ENCODE measurements around the gene CBFB. TPM values are rescaled to one million over a fixed set of nuclear protein-coding genes. Genes with fewer than 3 reads are reported as not detected.

CBFB gene
- total and polyA plus RNA-seq, 10 donors = 22.7 to 80.4 (median 58.4) TPM

DNA sequence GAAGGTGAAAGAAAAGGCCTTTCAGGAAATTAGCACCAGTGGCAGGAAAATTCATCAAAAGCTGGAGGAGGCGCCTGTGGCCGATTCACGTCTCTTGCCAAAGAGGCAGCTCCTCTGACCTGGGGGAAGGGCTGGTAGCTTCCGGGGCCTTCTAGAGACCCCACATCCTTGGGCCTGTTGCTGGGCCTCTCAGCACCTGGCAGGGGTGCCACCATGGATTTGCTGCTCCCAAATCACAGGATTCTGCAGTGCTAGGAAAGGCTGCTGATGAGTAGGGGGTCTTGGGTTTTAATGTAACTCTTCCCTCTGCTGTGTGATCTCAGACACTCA, 11.6 kb upstream of the CBFB start:
- DNase-seq = peak; percentile 38
- Histone ChIP-seq H3K4me1 (peaks cover 5 to 26% (median 18%) of the 10 kb centered on the region in 6 donors), H3K36me3 (no peaks in the 10 kb centered on the region), H3K27me3 (replicated peaks in 1 of 7) (peaks cover 0 to 32% (median 8%) of the 10 kb centered on the region in 7 donors), H3K9me3 (no peaks in the 10 kb centered on the region), H3K4me3 (no peak overlapping the region), H3K27ac (no peak overlapping the region)
- 81 to 90% (median 87%) methylated on average over 4 of the region's 4 CpGs for WGBS, 5 donors
- intact Hi-C loops (cut with DNase I; ENCODE audit: low total_unique reads) = no loop called here
- TF ChIP-seq, protein P1, sequence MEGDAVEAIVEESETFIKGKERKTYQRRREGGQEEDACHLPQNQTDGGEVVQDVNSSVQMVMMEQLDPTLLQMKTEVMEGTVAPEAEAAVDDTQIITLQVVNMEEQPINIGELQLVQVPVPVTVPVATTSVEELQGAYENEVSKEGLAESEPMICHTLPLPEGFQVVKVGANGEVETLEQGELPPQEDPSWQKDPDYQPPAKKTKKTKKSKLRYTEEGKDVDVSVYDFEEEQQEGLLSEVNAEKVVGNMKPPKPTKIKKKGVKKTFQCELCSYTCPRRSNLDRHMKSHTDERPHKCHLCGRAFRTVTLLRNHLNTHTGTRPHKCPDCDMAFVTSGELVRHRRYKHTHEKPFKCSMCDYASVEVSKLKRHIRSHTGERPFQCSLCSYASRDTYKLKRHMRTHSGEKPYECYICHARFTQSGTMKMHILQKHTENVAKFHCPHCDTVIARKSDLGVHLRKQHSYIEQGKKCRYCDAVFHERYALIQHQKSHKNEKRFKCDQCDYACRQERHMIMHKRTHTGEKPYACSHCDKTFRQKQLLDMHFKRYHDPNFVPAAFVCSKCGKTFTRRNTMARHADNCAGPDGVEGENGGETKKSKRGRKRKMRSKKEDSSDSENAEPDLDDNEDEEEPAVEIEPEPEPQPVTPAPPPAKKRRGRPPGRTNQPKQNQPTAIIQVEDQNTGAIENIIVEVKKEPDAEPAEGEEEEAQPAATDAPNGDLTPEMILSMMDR (IDR thresholded peaks at IDR 0.05 in 8 of 11, conservative IDR thresholded peaks at IDR 0.05 in 3 of 11) = no peak
- no peak for TF ChIP-seq POLR2A (IDR thresholded peaks at IDR 0.05)
- no peak for TF ChIP-seq POLR2AphosphoS5 (IDR thresholded peaks at IDR 0.05)

DNA sequence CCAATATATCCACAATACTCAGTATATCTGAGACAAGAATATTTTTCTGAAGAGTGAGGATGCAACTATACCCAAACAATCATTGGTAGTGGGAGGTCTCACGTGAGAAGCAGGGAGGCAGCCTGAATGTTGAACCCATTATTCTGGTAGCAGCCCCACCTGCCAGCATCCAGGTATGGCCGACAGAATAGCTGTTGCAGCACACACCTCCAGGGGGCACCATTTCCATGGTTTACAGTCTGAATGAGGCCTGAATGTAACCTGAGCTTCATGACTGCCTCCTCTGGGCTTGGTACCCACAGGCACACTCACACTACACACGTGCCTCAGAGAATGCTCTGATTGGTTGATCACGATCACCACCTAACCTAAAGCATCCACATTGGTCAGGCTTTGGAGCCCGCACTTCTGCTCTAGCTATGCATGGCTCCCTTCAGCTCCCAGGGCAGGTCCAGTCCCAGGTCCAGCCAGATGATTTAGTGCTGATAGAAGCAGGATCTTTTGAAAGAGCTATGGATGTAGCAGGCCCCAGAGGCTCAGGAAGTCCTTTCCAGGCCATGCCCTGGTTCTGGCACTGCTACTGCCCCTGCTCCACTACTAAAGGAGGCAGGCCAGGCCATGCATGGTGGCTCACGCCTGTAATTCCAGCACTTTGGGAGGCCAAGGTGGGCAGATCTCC, 11.0 kb upstream of the CBFB start:
- peak; percentile 86 for DNase-seq
- Histone ChIP-seq H3K27ac (no peak overlapping the region), H3K36me3 (no peaks in the 10 kb centered on the region), H3K9me3 (no peaks in the 10 kb centered on the region), H3K4me3 (no peak overlapping the region), H3K4me1 (peaks cover 5 to 24% (median 18%) of the 10 kb centered on the region in 6 donors), H3K27me3 (replicated peaks in 1 of 7) (peaks cover 0 to 27% (median 8%) of the 10 kb centered on the region in 7 donors)
- intact Hi-C loops (cut with DNase I; ENCODE audit: low total_unique reads) = no loop called here
- 27 to 51% (median 34%) methylated on average over 4 to 6 of the region's 6 CpGs for whole genome bisulfite sequencing, 5 donors
- no peak for TF ChIP-seq POLR2A (IDR thresholded peaks at IDR 0.05)
- no peak for TF ChIP-seq POLR2AphosphoS5 (IDR thresholded peaks at IDR 0.05)
- TF ChIP-seq, protein P1 (IDR thresholded peaks at IDR 0.05 in 8 of 11, conservative IDR thresholded peaks at IDR 0.05 in 3 of 11) = peak; percentile 46 to 84 (median 72)

GRCh38 chr16:67019171-67019570, 9.8 kb upstream of the CBFB start:
- Histone ChIP-seq H3K9me3 (no peaks in the 10 kb centered on the region), H3K4me3 (no peak overlapping the region), H3K27me3 (replicated peaks in 1 of 7) (peaks cover 0 to 14% (median 4%) of the 10 kb centered on the region in 7 donors), H3K4me1 (peaks cover 4 to 12% (median 8%) of the 10 kb centered on the region in 6 donors), H3K36me3 (no peaks in the 10 kb centered on the region), H3K27ac (no peak overlapping the region)
- 91 to 96% (median 92%) methylated on average over 8 of the region's 8 CpGs for WGBS, 5 donors
- TF ChIP-seq POLR2A (IDR thresholded peaks at IDR 0.05) = no peak
- TF ChIP-seq, protein P1 (IDR thresholded peaks at IDR 0.05 in 8 of 11, conservative IDR thresholded peaks at IDR 0.05 in 3 of 11) = no peak
- no peak for TF ChIP-seq POLR2AphosphoS5 (IDR thresholded peaks at IDR 0.05)
- no peak for DNase-seq
- intact Hi-C loops (cut with DNase I; ENCODE audit: low total_unique reads) = no loop called here

DNA sequence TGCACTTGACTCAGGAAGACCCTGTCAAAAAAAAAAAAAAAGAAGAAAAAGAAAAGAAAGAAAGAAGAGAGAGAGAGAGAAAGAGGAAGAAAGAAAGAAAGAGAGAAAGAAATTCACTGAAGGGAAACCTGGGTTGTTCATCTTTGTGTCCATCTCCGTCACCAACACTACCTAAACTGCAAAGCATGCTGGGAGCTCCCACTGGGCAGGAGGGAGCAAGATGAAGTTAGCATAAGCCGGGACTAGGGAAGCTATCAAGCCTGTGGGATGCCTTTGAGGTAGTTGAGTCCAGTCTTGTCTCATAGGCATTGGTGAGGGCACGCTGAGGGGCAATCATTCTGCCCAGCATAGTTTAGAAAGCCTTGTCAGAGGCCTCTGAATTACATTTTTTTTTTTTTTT, 7.6 kb upstream of the CBFB start:
- intact Hi-C loops (cut with DNase I; ENCODE audit: low total_unique reads) = no loop called here
- peak; percentile 3 for DNase-seq
- Histone ChIP-seq H3K4me3 (no peak overlapping the region), H3K4me1 (no peaks in the 10 kb centered on the region), H3K27me3 (replicated peaks in 1 of 7) (no peaks in the 10 kb centered on the region), H3K9me3 (no peaks in the 10 kb centered on the region), H3K36me3 (no peaks in the 10 kb centered on the region), H3K27ac (no peak overlapping the region)
- 79 to 85% (median 83%) methylated on average over 3 of the region's 3 CpGs for WGBS, 5 donors
- TF ChIP-seq POLR2A (IDR thresholded peaks at IDR 0.05) (no peak), POLR2AphosphoS5 (IDR thresholded peaks at IDR 0.05) (no peak)
- TF ChIP-seq, protein P1 (IDR thresholded peaks at IDR 0.05 in 8 of 11, conservative IDR thresholded peaks at IDR 0.05 in 3 of 11) = no peak
